HepG2 (cell line): ENCODE data around the gene GADD45A.

Experiments
- ATF1 ChIP-seq: IDR thresholded peaks from 2 replicates; pipeline ENCODE4 v1.6.1; 2016; ENCODE audit warnings: mild to moderate bottlenecking, control low read depth
- FOXM1 ChIP-seq: sonication (generic); formaldehyde crosslinking; IDR thresholded peaks from 2 replicates; pipeline ENCODE4 v1.5.0; 2020; ENCODE audit warnings: missing genetic modification reagents
- MED13 ChIP-seq: sonication (generic); formaldehyde crosslinking; IDR thresholded peaks from 2 replicates; pipeline ENCODE4 v1.5.0; 2020; ENCODE audit warnings: missing genetic modification reagents
- SMARCC2 ChIP-seq: fragments of 450-650 bp; IDR thresholded peaks from 2 replicates; pipeline ENCODE4 v1.6.1; 2017; ENCODE audit warnings: antibody characterized with exemption, mild to moderate bottlenecking
- SP2 ChIP-seq: sonication (generic); formaldehyde crosslinking; IDR thresholded peaks from 2 replicates; pipeline ENCODE4 v1.5.1; 2020; ENCODE audit warnings: mild to moderate bottlenecking, missing genetic modification reagents
- SPEN ChIP-seq: sonication (generic); formaldehyde crosslinking; IDR thresholded peaks from 2 replicates; pipeline ENCODE4 v1.5.1; 2020; ENCODE audit warnings: low read depth, mild to moderate bottlenecking, missing genetic modification reagents
- ZNF138 ChIP-seq: sonication (generic); formaldehyde crosslinking; IDR thresholded peaks from 2 replicates; pipeline ENCODE4 v1.5.0; 2020; ENCODE audit warnings: mild to moderate bottlenecking, low read depth, missing genetic modification reagents
- ZNF224 ChIP-seq: sonication (generic); formaldehyde crosslinking; IDR thresholded peaks from 2 replicates; pipeline ENCODE4 v1.5.0; 2020; ENCODE audit warnings: mild to moderate bottlenecking, missing genetic modification reagents
- ZNF280B ChIP-seq: sonication (generic); formaldehyde crosslinking; IDR thresholded peaks from 2 replicates; pipeline ENCODE4 v1.5.0; 2020; ENCODE audit warnings: missing genetic modification reagents, mild to moderate bottlenecking, borderline replicate concordance
- ZNF550 ChIP-seq: sonication (generic); formaldehyde crosslinking; IDR thresholded peaks from 2 replicates; pipeline ENCODE4 v1.4.0; 2020; ENCODE audit warnings: mild to moderate bottlenecking, missing genetic modification reagents, borderline replicate concordance
- ZNF850 ChIP-seq: sonication (generic); formaldehyde crosslinking; conservative IDR thresholded peaks from 2 replicates; pipeline ENCODE4 v1.9.0; 2021; ENCODE audit warnings: mild to moderate bottlenecking, missing genetic modification reagents
- TF ChIP-seq, protein P1 (sequence below): sonication (generic); formaldehyde crosslinking; IDR thresholded peaks from 2 replicates; pipeline ENCODE4 v1.5.0; 2020; ENCODE audit warnings: mild to moderate bottlenecking, missing genetic modification reagents, moderate library complexity

GRCh38 chr1:67710417-67710816 is 25.4 kb downstream of the GADD45A start:
- TF ChIP-seq ZNF224 (CRISPR knock-in tag), result no peak
- TF ChIP-seq ATF1 (CRISPR knock-in tag), result no peak
- no peak for TF ChIP-seq ZNF550 (CRISPR knock-in tag)
- TF ChIP-seq SPEN (CRISPR knock-in tag), result no peak
- TF ChIP-seq, protein P1, sequence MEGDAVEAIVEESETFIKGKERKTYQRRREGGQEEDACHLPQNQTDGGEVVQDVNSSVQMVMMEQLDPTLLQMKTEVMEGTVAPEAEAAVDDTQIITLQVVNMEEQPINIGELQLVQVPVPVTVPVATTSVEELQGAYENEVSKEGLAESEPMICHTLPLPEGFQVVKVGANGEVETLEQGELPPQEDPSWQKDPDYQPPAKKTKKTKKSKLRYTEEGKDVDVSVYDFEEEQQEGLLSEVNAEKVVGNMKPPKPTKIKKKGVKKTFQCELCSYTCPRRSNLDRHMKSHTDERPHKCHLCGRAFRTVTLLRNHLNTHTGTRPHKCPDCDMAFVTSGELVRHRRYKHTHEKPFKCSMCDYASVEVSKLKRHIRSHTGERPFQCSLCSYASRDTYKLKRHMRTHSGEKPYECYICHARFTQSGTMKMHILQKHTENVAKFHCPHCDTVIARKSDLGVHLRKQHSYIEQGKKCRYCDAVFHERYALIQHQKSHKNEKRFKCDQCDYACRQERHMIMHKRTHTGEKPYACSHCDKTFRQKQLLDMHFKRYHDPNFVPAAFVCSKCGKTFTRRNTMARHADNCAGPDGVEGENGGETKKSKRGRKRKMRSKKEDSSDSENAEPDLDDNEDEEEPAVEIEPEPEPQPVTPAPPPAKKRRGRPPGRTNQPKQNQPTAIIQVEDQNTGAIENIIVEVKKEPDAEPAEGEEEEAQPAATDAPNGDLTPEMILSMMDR, result no peak
- TF ChIP-seq FOXM1 (CRISPR knock-in tag), result no peak
- no peak for TF ChIP-seq ZNF280B (CRISPR knock-in tag)
- no peak for TF ChIP-seq ZNF138 (CRISPR knock-in tag)
- TF ChIP-seq MED13 (CRISPR knock-in tag), result no peak
- TF ChIP-seq ZNF850 (CRISPR knock-in tag), result no peak
- no peak for TF ChIP-seq SP2 (CRISPR knock-in tag)
- no peak for TF ChIP-seq SMARCC2
